Measurements from ENCODE around the gene KISS1R.

The KISS1R gene

GRCh38 chr19:948842-949496 is 31.8 kb downstream of the KISS1R start:
- TF ChIP-seq CTCF (IDR thresholded peaks at IDR 0.05; ENCODE audit: low read depth, low read length), result no peak
- no peak overlapping the region for H3K4me3 ChIP-seq (ENCODE audit: low read depth, low read length)

- no peak for TF ChIP-seq CTCF (IDR thresholded peaks at IDR 0.05; ENCODE audit: low read depth, low read length)
- H3K4me3 ChIP-seq (ENCODE audit: low read depth, low read length), result no peak overlapping the region
Measured at GRCh38 chr19:950352-951066, 33.4 kb downstream of the KISS1R start.

GRCh38 chr19:952049-952679 is 35.0 kb downstream of the KISS1R start:
- H3K4me3 ChIP-seq (ENCODE audit: low read depth, low read length), result no peak overlapping the region
- no peak for TF ChIP-seq CTCF (IDR thresholded peaks at IDR 0.05; ENCODE audit: low read depth, low read length)

GRCh38 chr19:952680-953444 is 35.7 kb downstream of the KISS1R start:
- peak overlapping the region; percentile 46 for H3K4me3 ChIP-seq (ENCODE audit: low read depth, low read length)
- TF ChIP-seq CTCF (IDR thresholded peaks at IDR 0.05; ENCODE audit: low read depth, low read length), result no peak

- no peak for TF ChIP-seq CTCF (IDR thresholded peaks at IDR 0.05; ENCODE audit: low read depth, low read length)
- no peak overlapping the region; the same call in 1 of the 2 replicates for H3K4me3 ChIP-seq (ENCODE audit: low read depth, low read length)
Measured at GRCh38 chr19:953445-954271, 36.5 kb downstream of the KISS1R start.

GRCh38 chr19:954272-954671 is 37.1 kb downstream of the KISS1R start:
- H3K4me3 ChIP-seq (ENCODE audit: low read depth, low read length), result no peak overlapping the region
- TF ChIP-seq CTCF (IDR thresholded peaks at IDR 0.05; ENCODE audit: low read depth, low read length), result no peak
